Measurements from ENCODE around the gene ATXN10.

The ATXN10 gene

GRCh38 chr22:45892681-45893461, 221.2 kb downstream of the ATXN10 start:
- Histone ChIP-seq H3K79me2 (ENCODE audit: insufficient read depth, low read length) (no peaks in the 10 kb centered on the region), H3K9ac (ENCODE audit: low read length) (no peak overlapping the region), H3K4me2 (ENCODE audit: low read depth, low read length, poor library complexity, severe bottlenecking) (no peak overlapping the region), H3K36me3 (ENCODE audit: low read length) (no peaks in the 10 kb centered on the region), H3K9me2 (replicated peaks; ENCODE audit: insufficient read depth, low read length) (no peaks in the 10 kb centered on the region), H3K27me3 (ENCODE audit: low read length) (no peaks in the 10 kb centered on the region), H2AFZ (ENCODE audit: low read depth, low read length, severe bottlenecking) (no peak overlapping the region), H3K4me3 (ENCODE audit: insufficient read depth, low read length, poor library complexity, severe bottlenecking) (no peak overlapping the region), H4K20me1 (ENCODE audit: low read depth, low read length) (no peaks in the 10 kb centered on the region), H3F3A (ENCODE audit: insufficient read depth) (no peaks in the 10 kb centered on the region), H3K9me3 (ENCODE audit: insufficient read depth, low read length) (no peaks in the 10 kb centered on the region), H3K27ac (ENCODE audit: low read depth, low read length) (no peak overlapping the region)
- TF ChIP-seq EZH2phosphoT487 (conservative IDR thresholded peaks at IDR 0.05; ENCODE audit: low read length) (no peak), CTCF (IDR thresholded peaks at IDR 0.05; ENCODE audit: insufficient read depth, low read length, poor library complexity, severe bottlenecking) (no peak)

- no peak for TF ChIP-seq EZH2phosphoT487 (conservative IDR thresholded peaks at IDR 0.05; ENCODE audit: low read length)
- no peak for TF ChIP-seq CTCF (IDR thresholded peaks at IDR 0.05; ENCODE audit: insufficient read depth, low read length, poor library complexity, severe bottlenecking)
- no peak overlapping the region for H3K4me3 ChIP-seq (ENCODE audit: insufficient read depth, low read length, poor library complexity, severe bottlenecking)
- H3K79me2 ChIP-seq (ENCODE audit: insufficient read depth, low read length) = no peaks in the 10 kb centered on the region
- H3K27ac ChIP-seq (ENCODE audit: low read depth, low read length) = no peak overlapping the region
- H3K36me3 ChIP-seq (ENCODE audit: low read length) = no peaks in the 10 kb centered on the region
- H3K9me3 ChIP-seq (ENCODE audit: insufficient read depth, low read length) = no peaks in the 10 kb centered on the region
- no peaks in the 10 kb centered on the region for H4K20me1 ChIP-seq (ENCODE audit: low read depth, low read length)
- H3F3A ChIP-seq (ENCODE audit: insufficient read depth) = no peaks in the 10 kb centered on the region
- H3K9me2 ChIP-seq (replicated peaks; ENCODE audit: insufficient read depth, low read length) = no peaks in the 10 kb centered on the region
- H3K27me3 ChIP-seq (ENCODE audit: low read length) = no peaks in the 10 kb centered on the region
- H3K4me2 ChIP-seq (ENCODE audit: low read depth, low read length, poor library complexity, severe bottlenecking) = no peak overlapping the region
- H3K9ac ChIP-seq (ENCODE audit: low read length) = no peak overlapping the region
- H2AFZ ChIP-seq (ENCODE audit: low read depth, low read length, severe bottlenecking) = no peak overlapping the region
Observed at GRCh38 chr22:45893516-45893915, 221.9 kb downstream of the ATXN10 start.
